G401.6 (cell line): Measurements from ENCODE around the gene C3orf70.

Experiments used
- FAIRE-seq: peaks from 2 replicates; lab custom pipeline; 2012; peaks lifted over from hg19 to GRCh38; lab: Jason Lieb, UNC

C3orf70 gene

GRCh38 chr3:185049710-185050109 is 103.2 kb downstream of the C3orf70 start:
- FAIRE-seq = no peak

- no peak for FAIRE-seq
Measured at GRCh38 chr3:185046603-185047002, 106.3 kb downstream of the C3orf70 start.

DNA sequence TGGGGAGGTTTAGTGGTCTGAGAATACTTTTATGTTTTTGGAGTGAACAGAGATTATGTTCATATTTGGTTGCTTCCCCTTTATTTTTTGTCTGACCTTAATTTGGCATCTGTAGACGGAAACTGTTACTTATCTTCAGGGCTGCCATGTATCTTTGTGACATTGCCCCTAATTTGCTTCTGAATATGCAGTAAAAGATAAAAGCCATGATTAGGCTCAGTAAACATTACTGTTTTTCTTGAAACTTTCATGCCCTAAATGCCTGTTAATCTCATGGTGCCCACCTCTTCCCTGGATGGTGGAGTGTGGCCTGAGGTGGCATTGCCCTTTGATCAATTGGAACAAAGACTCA is 106.7 kb downstream of the C3orf70 start:
- FAIRE-seq = no peak

DNA sequence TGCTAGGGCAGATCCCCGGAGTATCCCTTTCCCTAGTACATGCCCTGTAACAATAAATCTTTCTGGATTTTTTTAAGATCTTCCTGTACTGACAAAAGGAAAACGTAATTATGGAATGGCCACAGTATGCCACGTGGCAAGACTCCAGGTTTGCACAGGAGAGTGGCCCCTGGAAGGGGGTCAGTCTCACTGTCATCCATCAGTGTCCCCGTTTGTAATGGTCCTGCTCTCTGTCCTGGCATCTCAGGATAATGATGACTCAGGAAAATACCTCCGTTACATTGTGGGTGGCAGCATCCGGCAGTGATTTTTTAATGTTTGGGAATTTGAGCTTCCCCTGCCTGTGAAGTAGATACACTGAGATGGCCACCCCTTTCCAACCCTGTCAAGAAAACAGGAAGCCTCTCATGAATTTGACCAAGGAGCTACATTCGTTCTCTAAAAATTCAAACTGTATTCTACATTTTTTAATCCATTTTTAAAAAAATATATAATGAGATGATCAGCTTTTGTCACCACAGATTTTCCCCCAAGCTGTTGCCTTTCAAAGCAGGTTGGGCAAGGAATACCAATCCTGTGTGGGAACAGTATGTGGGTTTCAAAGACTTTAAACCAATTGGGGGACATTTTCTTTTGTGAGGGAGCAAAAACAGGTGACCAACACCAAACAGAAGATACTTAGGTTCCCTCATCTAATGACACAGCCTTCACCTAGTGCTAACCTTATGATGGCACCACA is 110.4 kb downstream of the C3orf70 start:
- no peak for FAIRE-seq

- FAIRE-seq = no peak
Measured at GRCh38 chr3:185041540-185041939, 111.3 kb downstream of the C3orf70 start.

- no peak for FAIRE-seq
Measured at GRCh38 chr3:185040425-185040824, 112.4 kb downstream of the C3orf70 start.

- FAIRE-seq = no peak
Measured at GRCh38 chr3:185037801-185038200, 115.1 kb downstream of the C3orf70 start.

GRCh38 chr3:185030951-185031350 is 121.9 kb downstream of the C3orf70 start:
- no peak for FAIRE-seq

- FAIRE-seq = no peak
Measured at GRCh38 chr3:185030399-185030798, 122.5 kb downstream of the C3orf70 start.

- no peak for FAIRE-seq
Measured at GRCh38 chr3:185029086-185029485, 123.8 kb downstream of the C3orf70 start.

DNA sequence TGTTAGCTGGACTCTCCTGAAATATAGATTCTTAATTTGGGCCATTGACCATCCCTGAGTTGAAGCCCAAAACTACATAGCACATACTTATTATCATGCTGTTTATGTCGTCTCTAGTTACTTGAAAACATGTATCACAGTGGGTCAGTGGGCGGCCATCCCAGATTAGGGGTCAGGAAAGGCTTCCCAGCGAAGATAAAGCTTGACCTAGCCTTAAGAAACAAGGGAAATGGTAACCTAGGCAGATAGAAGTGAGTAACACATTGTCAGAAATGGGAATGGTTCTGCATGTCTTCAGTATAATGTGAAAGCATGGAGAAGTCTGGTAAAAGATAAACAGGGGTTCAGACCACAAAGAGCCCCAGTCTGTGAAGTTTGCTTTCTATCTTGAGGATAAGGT is 124.7 kb downstream of the C3orf70 start:
- no peak for FAIRE-seq
